Adrenal gland (tissue), 5 donors: ENCODE measurements around the gene CRCP.

Experiments used
- CTCF ChIP-seq, 6 experiments: fragments of 450-650 bp in 4 of 6; fragments of 200-600 bp in 2 of 6; sonication (generic) in 1 of 6; IDR thresholded peaks; 1 replicate in 5 of 6; 2 replicates in 1 of 6; pipeline versions ENCODE4 v1.5.1 to v1.8.0; 2016 to 2021; ENCODE audit warnings: antibody characterized with exemption in 6 of 6, mild to moderate bottlenecking in 2 of 6, moderate library complexity in 1 of 6
- POLR2A ChIP-seq, 2 donors: fragments of 450-650 bp; IDR thresholded peaks; one replicate each; pipeline ENCODE4 v1.6.1; 2017; ENCODE audit warnings: antibody characterized with exemption in 2 of 2, mild to moderate bottlenecking in 2 of 2, moderate library complexity in 1 of 2
- donor health status: DM: no; HTN: no; CAD: no.

GRCh38 chr7:66088861-66089838 lies 25.5 kb upstream of the CRCP start:
- TF ChIP-seq CTCF (IDR thresholded peaks at IDR 0.05) = no peak
- no peak for TF ChIP-seq POLR2A (IDR thresholded peaks at IDR 0.05)
